Lower lobe of right lung (tissue), 2 donors: ENCODE measurements around the gene PTPRE. TPM values are rescaled to one million over a fixed set of nuclear protein-coding genes. Genes with fewer than 3 reads are reported as not detected.

Experiments used
- ATAC-seq, 2 donors: fragments of 200-7000 bp; cut with Tn5 transposase; one replicate each; pipeline ENCODE4 v1.9.1; 2020 to 2022; ENCODE audit warnings: mild to moderate bottlenecking in 2 of 2, moderate library complexity in 2 of 2
- DNase-seq: peaks from one replicate; pipeline ENCODE4 v3.0.0-alpha.2; 2020
- H3K27ac ChIP-seq: fragments of 200-600 bp; one replicate; pipeline ENCODE4 v1.8.0; 2022
- H3K27me3 ChIP-seq: fragments of 200-600 bp; one replicate; pipeline ENCODE4 v1.8.0; 2022; ENCODE audit warnings: low read depth
- H3K36me3 ChIP-seq: fragments of 200-600 bp; one replicate; pipeline ENCODE4 v1.8.0; 2022; ENCODE audit warnings: mild to moderate bottlenecking
- H3K4me1 ChIP-seq: fragments of 200-600 bp; one replicate; pipeline ENCODE4 v1.8.0; 2022
- H3K4me3 ChIP-seq: fragments of 200-600 bp; one replicate; pipeline ENCODE4 v1.8.0; 2022; ENCODE audit warnings: mild to moderate bottlenecking
- H3K9me3 ChIP-seq: fragments of 200-600 bp; one replicate; pipeline ENCODE4 v1.8.0; 2022
- CTCF ChIP-seq: fragments of 200-600 bp; IDR thresholded peaks from one replicate; pipeline ENCODE4 v1.8.0; 2022; ENCODE audit warnings: antibody characterized with exemption, mild to moderate bottlenecking
- intact Hi-C: fragments of 100-400 bp; cut with DNase I; formaldehyde crosslinking; loops from one replicate; pipeline ENCODE4 v1.11.0; 2022
- total RNA-seq: library from RNA; stranded (reverse); fragmentation: NEBNext Ultra II Directional; extraction: Animal tissue kit (Norgen Biotek cat#: 25700); gene quantifications from one replicate; pipeline ENCODE4 v1.2.1, GENCODE V29; 2021
- donor health status: DM: no; HTN: yes; CAD: no; lungs with severe emphysema.

The PTPRE gene
- total RNA-seq, 1 donor from 2014 or later, result 60.5 TPM

DNA sequence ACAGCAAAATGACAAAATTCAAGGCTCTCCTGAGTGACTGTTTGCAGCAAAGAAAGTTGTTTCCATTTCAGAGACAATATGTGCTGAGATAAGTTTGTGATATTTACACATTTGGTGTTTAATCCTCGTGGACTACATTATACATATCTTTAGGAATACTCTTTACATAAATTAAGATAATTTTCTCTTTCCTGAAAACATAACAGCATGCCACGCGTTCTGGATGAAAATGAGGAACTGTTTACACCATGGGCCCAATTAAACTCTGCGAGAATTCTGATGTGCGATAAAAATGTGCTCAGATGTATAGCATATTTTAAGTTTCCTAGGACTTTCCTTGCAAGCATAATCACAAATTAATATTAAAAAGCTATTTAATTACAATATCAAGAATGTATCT is 26.4 kb downstream of the PTPRE start:
- no peak for TF ChIP-seq CTCF
- Histone ChIP-seq H3K9me3 (no peaks in the 10 kb centered on the region), H3K4me1 (peaks cover 7% of the 10 kb centered on the region), H3K36me3 (peaks cover 8% of the 10 kb centered on the region), H3K4me3 (no peak overlapping the region), H3K27me3 (no peaks in the 10 kb centered on the region), H3K27ac (no peak overlapping the region)
- no peak for ATAC-seq
- intact Hi-C loops, result no loop called here
- DNase-seq, result no peak

DNA sequence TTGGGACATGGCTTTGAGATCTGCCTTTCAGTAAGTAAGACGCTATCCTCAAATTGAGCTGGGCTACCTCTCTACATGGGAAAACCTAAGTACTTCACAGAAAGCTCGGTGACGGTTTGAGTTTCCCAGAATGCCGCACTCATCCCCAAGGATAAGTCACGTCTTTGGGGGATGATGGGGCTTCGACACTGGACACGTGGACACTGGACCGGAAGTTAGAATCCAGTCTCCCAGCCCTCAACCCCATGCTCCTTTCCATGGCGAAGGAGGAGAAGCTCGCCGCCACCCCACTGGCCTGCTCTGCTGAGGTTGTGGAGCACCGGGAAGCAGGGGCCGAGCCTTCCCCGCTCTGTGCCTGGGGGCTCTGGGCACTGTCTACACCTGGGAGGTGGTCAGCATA is 27.5 kb downstream of the PTPRE start:
- no peaks in the 10 kb centered on the region for H3K27me3 ChIP-seq
- no peak overlapping the region for H3K27ac ChIP-seq
- H3K4me3 ChIP-seq, result no peak overlapping the region
- no peaks in the 10 kb centered on the region for H3K9me3 ChIP-seq
- DNase-seq (no peak), ATAC-seq (no peak)
- intact Hi-C loops, result no loop called here
- peaks cover 8% of the 10 kb centered on the region for H3K36me3 ChIP-seq
- no peaks in the 10 kb centered on the region for H3K4me1 ChIP-seq
- TF ChIP-seq CTCF, result no peak

DNA sequence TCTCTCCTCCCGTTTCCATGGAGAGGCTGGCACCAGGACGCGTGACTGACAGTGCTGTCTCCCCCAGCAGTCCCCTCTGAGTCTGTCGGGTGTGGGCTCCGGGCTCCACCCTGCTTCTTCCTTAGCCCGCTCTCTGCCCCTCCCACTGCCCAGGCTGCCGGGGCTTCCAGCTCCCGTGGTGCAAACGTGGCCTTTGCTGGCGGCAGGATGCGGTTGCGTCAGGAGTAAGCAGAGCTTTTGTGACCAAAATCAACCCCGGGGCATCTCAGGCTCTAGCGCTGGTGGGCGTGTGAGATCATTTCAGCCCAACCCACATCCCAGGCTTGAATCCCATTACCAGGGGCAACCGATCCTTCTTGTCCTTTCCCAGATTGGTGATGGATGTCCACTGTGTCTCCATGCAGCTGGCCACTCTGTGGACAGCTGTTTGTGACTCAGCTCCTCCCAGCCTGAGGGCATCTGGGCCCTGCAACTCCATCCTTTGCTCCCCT is 28.2 kb downstream of the PTPRE start:
- no peak for TF ChIP-seq CTCF
- ATAC-seq (peak in 1 of 2 donors; percentile 7), DNase-seq (no peak)
- Histone ChIP-seq H3K27me3 (no peaks in the 10 kb centered on the region), H3K4me3 (no peak overlapping the region), H3K36me3 (peaks cover 8% of the 10 kb centered on the region), H3K9me3 (no peaks in the 10 kb centered on the region), H3K27ac (no peak overlapping the region), H3K4me1 (no peaks in the 10 kb centered on the region)
- intact Hi-C loops, result no loop called here

GRCh38 chr10:127937069-127937468 is 30.2 kb downstream of the PTPRE start:
- TF ChIP-seq CTCF, result no peak
- H3K4me3 ChIP-seq, result no peak overlapping the region
- no peaks in the 10 kb centered on the region for H3K4me1 ChIP-seq
- intact Hi-C loops, result no loop called here
- DNase-seq, result no peak
- H3K27ac ChIP-seq, result no peak overlapping the region
- no peaks in the 10 kb centered on the region for H3K27me3 ChIP-seq
- peaks cover 8% of the 10 kb centered on the region for H3K36me3 ChIP-seq
- ATAC-seq, result no peak
- H3K9me3 ChIP-seq, result no peaks in the 10 kb centered on the region

DNA sequence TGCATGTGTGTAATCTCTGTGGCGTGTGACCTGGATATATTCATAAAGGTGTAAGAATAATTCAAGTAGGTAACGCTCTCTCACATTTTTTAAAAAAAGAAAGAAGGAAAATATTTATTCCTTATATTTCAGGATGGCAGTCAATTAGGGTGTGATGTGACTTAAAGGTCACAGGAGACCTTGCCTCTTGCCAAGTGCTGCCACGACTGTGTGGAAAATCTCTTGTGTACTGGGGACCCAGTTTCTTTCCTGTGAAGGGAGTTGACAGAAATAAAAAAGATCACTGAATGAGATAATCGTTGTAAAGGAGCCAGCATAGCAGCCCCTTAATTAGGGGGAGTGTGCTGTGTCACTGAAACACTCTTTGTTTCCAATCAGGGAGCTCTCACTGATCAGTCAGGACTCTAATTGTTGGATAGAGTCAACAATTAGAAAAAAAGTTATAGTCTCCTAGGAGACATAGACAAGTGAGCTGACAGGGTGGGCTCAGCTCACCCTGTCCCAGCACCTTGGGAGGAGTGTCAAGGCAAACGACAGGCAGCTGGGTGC is 31.1 kb downstream of the PTPRE start:
- intact Hi-C loops, result no loop called here
- TF ChIP-seq CTCF, result no peak
- H3K4me1 ChIP-seq, result no peaks in the 10 kb centered on the region
- H3K27ac ChIP-seq, result no peak overlapping the region
- H3K4me3 ChIP-seq, result no peak overlapping the region
- ATAC-seq (no peak), DNase-seq (no peak)
- H3K9me3 ChIP-seq, result no peaks in the 10 kb centered on the region
- H3K36me3 ChIP-seq, result peaks cover 8% of the 10 kb centered on the region
- no peaks in the 10 kb centered on the region for H3K27me3 ChIP-seq
